Measurements from ENCODE around the gene CACNB4. TPM values are rescaled to one million over a fixed set of nuclear protein-coding genes. Genes with fewer than 3 reads are reported as not detected.

Gene CACNB4
- total RNA-seq, 4 donors from 2014 or later: 3.5 to 4.8 (median 4.3) TPM

GRCh38 chr2:151902829-151903228 is 196.0 kb downstream of the CACNB4 start:
- Histone ChIP-seq H3K27me3 (no peaks in the 10 kb centered on the region), H3K4me3 (no peak overlapping the region), H3K4me1 (peaks cover 0 to 9% (median 0%) of the 10 kb centered on the region in 4 donors), H3K27ac (no peak overlapping the region), H3K36me3 (no peaks in the 10 kb centered on the region), H3K9me3 (no peaks in the 10 kb centered on the region)
- TF ChIP-seq POLR2A (IDR thresholded peaks at IDR 0.05) (no peak), EP300 (IDR thresholded peaks at IDR 0.05) (no peak)
- TF ChIP-seq, protein P1, sequence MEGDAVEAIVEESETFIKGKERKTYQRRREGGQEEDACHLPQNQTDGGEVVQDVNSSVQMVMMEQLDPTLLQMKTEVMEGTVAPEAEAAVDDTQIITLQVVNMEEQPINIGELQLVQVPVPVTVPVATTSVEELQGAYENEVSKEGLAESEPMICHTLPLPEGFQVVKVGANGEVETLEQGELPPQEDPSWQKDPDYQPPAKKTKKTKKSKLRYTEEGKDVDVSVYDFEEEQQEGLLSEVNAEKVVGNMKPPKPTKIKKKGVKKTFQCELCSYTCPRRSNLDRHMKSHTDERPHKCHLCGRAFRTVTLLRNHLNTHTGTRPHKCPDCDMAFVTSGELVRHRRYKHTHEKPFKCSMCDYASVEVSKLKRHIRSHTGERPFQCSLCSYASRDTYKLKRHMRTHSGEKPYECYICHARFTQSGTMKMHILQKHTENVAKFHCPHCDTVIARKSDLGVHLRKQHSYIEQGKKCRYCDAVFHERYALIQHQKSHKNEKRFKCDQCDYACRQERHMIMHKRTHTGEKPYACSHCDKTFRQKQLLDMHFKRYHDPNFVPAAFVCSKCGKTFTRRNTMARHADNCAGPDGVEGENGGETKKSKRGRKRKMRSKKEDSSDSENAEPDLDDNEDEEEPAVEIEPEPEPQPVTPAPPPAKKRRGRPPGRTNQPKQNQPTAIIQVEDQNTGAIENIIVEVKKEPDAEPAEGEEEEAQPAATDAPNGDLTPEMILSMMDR (IDR thresholded peaks at IDR 0.05): no peak
- 26 to 31% methylated on average over 3 of the region's 3 CpGs for WGBS, 2 donors
- DNase-seq (ENCODE audit: low spot score in 2 of 2): no peak

DNA sequence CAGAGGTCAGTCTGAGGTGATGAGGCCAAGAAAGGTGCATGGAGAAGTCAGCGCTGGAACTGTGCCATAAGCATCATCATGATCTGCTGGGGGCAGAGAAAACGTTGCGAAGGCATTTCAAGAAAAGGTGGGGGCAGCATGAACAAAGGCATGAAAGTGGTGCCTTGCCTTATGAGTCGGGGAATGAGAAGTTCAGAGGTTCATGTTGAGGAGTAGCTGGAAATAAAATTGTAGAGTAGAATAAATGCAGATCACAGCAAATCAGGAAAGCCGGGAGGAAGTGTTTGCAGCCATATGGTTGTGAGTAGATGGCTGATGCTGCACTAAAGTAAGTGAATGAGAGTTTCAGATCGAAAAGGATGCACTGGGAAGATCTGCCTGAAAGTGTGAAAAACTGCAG is 198.5 kb downstream of the CACNB4 start:
- Histone ChIP-seq H3K4me1 (peaks cover 0 to 9% (median 0%) of the 10 kb centered on the region in 4 donors), H3K27ac (no peak overlapping the region), H3K4me3 (no peak overlapping the region), H3K9me3 (peaks cover 0 to under 1% (median 0%) of the 10 kb centered on the region in 4 donors), H3K36me3 (no peaks in the 10 kb centered on the region), H3K27me3 (no peaks in the 10 kb centered on the region)
- WGBS, 2 donors: 46 to 49% methylated on average over 6 of the region's 6 CpGs
- TF ChIP-seq, protein P1 (IDR thresholded peaks at IDR 0.05): no peak
- TF ChIP-seq POLR2A (IDR thresholded peaks at IDR 0.05): no peak
- no peak for TF ChIP-seq EP300 (IDR thresholded peaks at IDR 0.05)
- DNase-seq (ENCODE audit: low spot score in 2 of 2): no peak

GRCh38 chr2:151899156-151899555 is 199.7 kb downstream of the CACNB4 start:
- H3K27me3 ChIP-seq: no peaks in the 10 kb centered on the region
- no peak for DNase-seq (ENCODE audit: low spot score in 2 of 2)
- H3K27ac ChIP-seq: no peak overlapping the region
- WGBS, 2 donors: 70 to 72% methylated on average over 1 of the region's 1 CpG
- peaks cover 0 to 11% (median 0%) of the 10 kb centered on the region in 4 donors for H3K9me3 ChIP-seq
- no peak overlapping the region for H3K4me3 ChIP-seq
- TF ChIP-seq, protein P1 (IDR thresholded peaks at IDR 0.05): no peak
- no peak for TF ChIP-seq EP300 (IDR thresholded peaks at IDR 0.05)
- H3K4me1 ChIP-seq: peaks cover 0 to 9% (median 0%) of the 10 kb centered on the region in 4 donors
- H3K36me3 ChIP-seq: no peaks in the 10 kb centered on the region

- Histone ChIP-seq H3K27ac (no peak overlapping the region), H3K36me3 (no peaks in the 10 kb centered on the region), H3K9me3 (peaks cover 0 to 15% (median 0%) of the 10 kb centered on the region in 4 donors), H3K27me3 (no peaks in the 10 kb centered on the region), H3K4me1 (no peaks in the 10 kb centered on the region), H3K4me3 (no peak overlapping the region)
- DNase-seq (ENCODE audit: low spot score in 2 of 2): no peak
- 64 to 65% methylated on average over 7 of the region's 7 CpGs for WGBS, 2 donors
- TF ChIP-seq, protein P1 (IDR thresholded peaks at IDR 0.05): no peak
- no peak for TF ChIP-seq EP300 (IDR thresholded peaks at IDR 0.05)
- no peak for TF ChIP-seq POLR2A (IDR thresholded peaks at IDR 0.05)
These were observed 207.2 kb downstream of the CACNB4 start for GRCh38 chr2:151891566-151892194.

DNA sequence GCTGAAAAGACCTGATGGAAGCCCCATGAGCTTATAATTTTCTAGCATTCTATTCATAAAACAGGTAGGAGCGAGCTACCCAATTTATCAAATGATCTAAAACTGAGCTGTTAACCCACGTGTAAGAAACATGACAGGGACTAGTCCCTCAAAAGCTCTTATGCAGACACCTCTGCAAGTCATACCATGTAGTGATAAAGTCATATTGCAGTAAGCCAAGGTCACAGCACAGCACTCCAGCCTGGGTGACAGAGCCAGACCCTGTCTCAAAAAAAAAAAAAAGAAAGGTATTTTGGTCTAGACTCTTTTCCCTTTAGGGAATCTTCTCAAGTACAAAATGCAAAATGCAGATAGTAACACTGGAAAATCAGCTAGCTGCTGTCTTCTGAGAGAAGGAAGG is 211.7 kb downstream of the CACNB4 start:
- no peaks in the 10 kb centered on the region for H3K4me1 ChIP-seq
- no peak for DNase-seq (ENCODE audit: low spot score in 2 of 2)
- TF ChIP-seq POLR2A (IDR thresholded peaks at IDR 0.05) (no peak), EP300 (IDR thresholded peaks at IDR 0.05) (no peak)
- TF ChIP-seq, protein P1 (IDR thresholded peaks at IDR 0.05): no peak
- no peaks in the 10 kb centered on the region for H3K27me3 ChIP-seq
- WGBS, 2 donors: 86 to 90% methylated on average over 2 of the region's 2 CpGs
- no peak overlapping the region for H3K27ac ChIP-seq
- H3K4me3 ChIP-seq: no peak overlapping the region
- H3K9me3 ChIP-seq: no peaks in the 10 kb centered on the region
- H3K36me3 ChIP-seq: no peaks in the 10 kb centered on the region

Data from tibial nerve (tissue), 4 donors.